ENCODE measurements around the gene IGDCC3.

The IGDCC3 gene

DNA sequence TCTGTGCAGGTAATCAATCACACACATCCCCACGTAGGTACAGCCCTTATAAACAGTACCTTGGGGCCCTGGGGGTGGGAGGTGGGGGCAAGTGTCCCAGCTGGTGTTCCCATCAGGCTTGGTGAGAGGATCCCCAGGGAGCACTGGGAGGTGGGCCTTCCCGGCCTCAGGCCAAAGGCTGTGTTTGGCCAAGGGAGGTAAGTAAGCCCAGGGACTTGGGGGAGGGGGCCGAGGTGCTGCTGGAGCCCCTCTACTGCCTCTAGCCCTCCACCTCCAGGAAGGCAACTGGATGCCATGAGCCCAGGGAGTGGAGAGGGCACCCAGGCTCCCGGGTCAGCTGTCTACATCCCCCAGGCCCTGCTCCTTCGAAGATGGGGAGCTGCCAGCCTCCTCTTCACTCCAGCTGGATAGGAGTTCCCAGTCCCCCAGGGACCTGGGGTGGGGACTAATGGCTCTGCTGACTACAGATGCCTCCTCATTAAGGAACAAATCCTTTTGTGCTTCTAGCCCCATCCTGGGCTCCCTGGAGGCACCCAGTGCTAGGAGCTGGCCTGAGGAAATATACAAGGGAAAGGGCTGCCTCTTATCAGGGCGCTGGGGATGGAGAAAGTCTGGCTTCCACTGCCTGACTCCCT, 40.2 kb downstream of the IGDCC3 start:
- Mint-ChIP-seq H3K4me1 (ENCODE audit: low read depth) (no peaks in the 10 kb centered on the region), H3K9me3 (no peaks in the 10 kb centered on the region), H3K27me3 (peaks cover 6% of the 10 kb centered on the region)

DNA sequence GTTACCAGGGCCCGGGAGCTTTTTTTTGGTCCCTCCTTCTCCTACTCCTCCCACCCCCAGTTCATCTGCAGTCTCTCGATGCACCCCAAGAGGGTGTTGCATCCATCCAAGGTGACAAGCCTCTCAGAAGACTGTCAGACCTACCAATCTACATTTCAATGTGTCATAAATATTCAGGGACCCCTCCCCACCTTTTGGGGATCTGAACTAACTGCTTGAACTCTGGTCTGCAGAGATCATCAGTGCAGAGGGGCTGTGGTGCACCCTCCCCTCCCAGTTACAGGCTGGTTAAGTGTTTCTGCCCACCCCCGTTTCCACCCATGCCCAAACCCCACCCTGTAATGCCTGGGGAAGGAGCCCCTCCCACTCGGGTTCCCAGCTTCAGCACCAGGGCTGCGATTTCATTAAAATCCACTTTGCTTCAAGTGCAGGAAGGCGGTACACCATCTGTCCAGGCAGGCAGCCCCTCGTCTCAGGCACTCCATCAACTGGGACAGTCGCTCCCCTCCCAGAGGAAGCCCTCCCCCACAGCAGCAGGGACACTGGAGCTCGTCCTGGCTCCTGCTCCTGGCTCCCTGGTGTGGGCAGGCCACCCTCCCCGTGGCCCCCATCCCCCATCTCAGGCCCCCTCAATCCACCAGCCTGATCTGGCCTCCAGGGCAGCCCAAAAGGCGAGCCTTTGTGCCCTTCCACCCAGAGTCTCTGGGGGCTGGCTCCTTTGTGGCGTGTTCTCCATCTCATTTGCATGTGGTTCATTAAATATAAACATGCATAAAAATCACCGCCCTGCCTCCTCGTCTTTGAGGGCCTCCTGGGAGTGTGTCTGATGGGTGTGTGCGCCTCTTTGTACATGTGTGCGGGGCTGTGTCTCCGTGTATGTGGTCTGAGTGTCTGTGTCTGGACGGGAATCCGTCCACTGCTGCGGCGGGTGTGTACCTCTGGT, 41.0 kb downstream of the IGDCC3 start:
- Mint-ChIP-seq H3K4me1 (ENCODE audit: low read depth) (no peaks in the 10 kb centered on the region), H3K4me3 (no peak overlapping the region), H3K27ac (no peak overlapping the region), H3K27me3 (peaks cover 6% of the 10 kb centered on the region), H3K36me3 (ENCODE audit: low read depth) (no peaks in the 10 kb centered on the region), H3K9me3 (no peaks in the 10 kb centered on the region)

More for the DNA sequence above, 40.2 kb downstream of the IGDCC3 start:
- Mint-ChIP-seq H3K4me3 (no peak overlapping the region), H3K27ac (no peak overlapping the region), H3K36me3 (ENCODE audit: low read depth) (no peaks in the 10 kb centered on the region)

DNA sequence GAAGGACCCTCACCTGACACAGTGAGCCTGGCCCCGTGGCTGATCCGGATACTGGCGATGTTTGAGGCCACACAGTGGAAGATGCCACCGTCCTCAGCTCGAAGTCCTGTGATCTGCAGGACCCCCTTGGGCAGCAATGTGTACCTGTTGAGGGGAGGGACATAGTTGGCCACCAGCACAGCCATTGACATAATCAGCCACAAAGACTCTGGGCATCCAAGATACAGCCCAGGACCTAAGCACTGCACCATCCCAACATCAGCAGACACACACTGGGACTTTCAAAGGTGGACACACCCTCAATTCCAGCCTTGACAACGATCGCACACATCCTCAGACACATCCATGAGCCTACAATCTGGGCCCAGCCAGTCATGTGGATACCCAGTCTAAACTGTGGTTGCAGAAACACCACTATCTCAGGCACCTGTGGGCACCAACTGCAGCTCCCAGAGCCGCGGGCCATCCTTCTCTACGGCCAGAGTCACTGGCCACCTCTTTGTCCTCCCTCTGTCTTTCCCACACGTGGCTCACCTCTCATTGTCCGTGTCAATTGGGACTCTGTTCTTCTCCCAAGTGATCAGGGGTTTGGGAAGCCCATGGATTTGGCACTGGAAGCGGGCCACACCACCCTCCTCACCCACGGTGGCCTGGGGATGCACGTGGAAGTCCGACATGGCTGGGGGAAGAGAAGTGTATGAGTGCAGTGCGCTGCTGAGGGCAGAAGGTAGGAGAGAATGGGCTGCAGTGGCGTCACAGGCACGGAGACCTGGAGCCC, 42.3 kb downstream of the IGDCC3 start:
- H3K27me3 Mint-ChIP-seq: peaks cover 6% of the 10 kb centered on the region
- H3K36me3 Mint-ChIP-seq (ENCODE audit: low read depth): no peaks in the 10 kb centered on the region
- H3K4me1 Mint-ChIP-seq (ENCODE audit: low read depth): no peaks in the 10 kb centered on the region

DNA sequence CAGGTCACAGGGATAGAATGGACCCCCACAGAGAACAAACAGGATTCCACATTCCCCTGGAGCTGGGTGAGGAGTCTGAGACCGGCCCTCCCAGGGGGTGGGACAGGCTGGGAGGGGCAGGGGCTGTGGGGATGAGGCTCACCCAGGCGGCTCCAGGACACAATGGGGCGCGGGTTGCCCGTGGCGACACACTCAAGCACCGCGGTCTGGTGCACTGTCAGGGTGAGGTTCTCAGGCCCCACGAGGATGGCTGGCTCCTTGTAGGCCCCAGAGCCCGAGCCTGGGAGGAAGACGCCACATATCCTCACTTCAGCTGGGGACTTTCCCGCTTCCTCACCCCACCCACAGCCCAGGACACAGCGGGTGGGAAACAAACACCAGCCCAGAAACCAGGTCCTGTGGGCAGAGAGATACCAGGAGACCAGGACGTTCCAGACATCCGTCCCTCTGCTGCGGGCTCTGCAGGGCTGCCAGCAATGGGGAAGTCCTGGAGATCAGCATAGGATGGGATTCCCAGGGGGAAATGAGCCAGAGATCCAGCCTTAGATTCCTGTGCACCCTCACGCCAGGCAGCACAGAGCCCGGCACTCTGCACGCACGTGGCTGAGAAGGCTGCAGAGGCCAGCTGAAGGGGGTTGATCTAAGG, 43.1 kb downstream of the IGDCC3 start:
- H3K9me3 Mint-ChIP-seq: no peaks in the 10 kb centered on the region
- no peak overlapping the region for H3K27ac Mint-ChIP-seq
- H3K27me3 Mint-ChIP-seq: peaks cover 2% of the 10 kb centered on the region
- H3K4me1 Mint-ChIP-seq (ENCODE audit: low read depth): no peaks in the 10 kb centered on the region
- H3K36me3 Mint-ChIP-seq (ENCODE audit: low read depth): no peaks in the 10 kb centered on the region
- H3K4me3 Mint-ChIP-seq: no peak overlapping the region

More for the DNA sequence above, 42.3 kb downstream of the IGDCC3 start:
- Mint-ChIP-seq H3K4me3 (no peak overlapping the region), H3K27ac (no peak overlapping the region), H3K9me3 (no peaks in the 10 kb centered on the region)

DNA sequence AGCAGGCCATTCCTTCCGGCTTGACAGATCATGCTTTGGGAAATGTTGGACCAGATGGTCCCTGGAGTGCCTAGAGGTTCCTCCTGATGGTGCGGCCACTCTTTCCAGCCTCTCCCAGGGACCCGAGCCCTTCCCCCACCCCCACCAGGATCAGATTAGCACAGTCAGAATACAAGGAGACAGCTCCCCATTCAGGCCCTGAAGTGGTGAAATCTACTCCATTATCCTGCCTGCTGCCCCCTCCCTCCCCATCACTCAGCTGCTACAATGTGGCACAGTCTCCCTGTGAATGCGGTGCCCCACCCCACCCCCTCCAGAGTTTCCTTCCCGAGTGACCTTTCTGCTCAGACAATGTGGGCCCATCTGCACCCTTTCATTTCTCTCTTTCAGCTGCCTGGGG, 43.9 kb downstream of the IGDCC3 start:
- H3K27me3 Mint-ChIP-seq: no peaks in the 10 kb centered on the region
- no peaks in the 10 kb centered on the region for H3K9me3 Mint-ChIP-seq
- H3K27ac Mint-ChIP-seq: no peak overlapping the region
- H3K4me1 Mint-ChIP-seq (ENCODE audit: low read depth): no peaks in the 10 kb centered on the region
- no peak overlapping the region for H3K4me3 Mint-ChIP-seq
- no peaks in the 10 kb centered on the region for H3K36me3 Mint-ChIP-seq (ENCODE audit: low read depth)

DNA sequence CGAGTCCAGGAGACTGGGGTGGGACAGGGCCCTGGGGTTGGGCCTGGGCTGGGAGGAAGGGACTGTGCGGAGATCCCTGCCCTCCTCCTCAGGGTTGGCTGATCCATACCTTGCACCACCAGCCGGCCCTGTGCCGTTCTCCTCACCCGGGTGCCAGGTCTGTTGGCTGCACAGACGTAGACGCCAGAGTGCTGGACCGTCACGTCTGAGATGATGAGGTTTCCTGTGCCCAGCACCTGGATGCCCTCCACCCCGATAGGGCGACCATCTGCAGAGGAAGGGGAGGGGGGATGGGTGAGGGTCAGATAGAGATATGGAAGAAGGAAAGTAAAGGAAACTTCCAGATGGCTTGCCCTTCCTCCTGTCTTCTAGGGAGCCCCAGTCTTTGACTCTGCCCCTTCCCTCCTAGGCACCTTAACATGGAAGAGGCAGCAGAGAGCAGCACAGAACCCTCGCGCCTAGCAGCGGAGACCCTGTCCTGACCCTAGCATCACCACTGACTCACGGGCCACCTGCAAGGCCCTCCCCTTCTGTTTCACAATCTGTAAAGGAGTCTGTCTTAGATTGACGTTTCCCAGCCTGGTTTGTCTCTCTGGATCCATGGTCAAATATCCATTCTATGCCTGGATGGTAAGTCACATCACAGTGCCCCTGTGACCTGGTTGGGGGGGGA, 44.5 kb downstream of the IGDCC3 start:
- no peak overlapping the region for H3K27ac Mint-ChIP-seq
- no peaks in the 10 kb centered on the region for H3K36me3 Mint-ChIP-seq (ENCODE audit: low read depth)
- no peaks in the 10 kb centered on the region for H3K27me3 Mint-ChIP-seq
- H3K9me3 Mint-ChIP-seq: no peaks in the 10 kb centered on the region
- no peak overlapping the region for H3K4me3 Mint-ChIP-seq
- no peaks in the 10 kb centered on the region for H3K4me1 Mint-ChIP-seq (ENCODE audit: low read depth)

DNA sequence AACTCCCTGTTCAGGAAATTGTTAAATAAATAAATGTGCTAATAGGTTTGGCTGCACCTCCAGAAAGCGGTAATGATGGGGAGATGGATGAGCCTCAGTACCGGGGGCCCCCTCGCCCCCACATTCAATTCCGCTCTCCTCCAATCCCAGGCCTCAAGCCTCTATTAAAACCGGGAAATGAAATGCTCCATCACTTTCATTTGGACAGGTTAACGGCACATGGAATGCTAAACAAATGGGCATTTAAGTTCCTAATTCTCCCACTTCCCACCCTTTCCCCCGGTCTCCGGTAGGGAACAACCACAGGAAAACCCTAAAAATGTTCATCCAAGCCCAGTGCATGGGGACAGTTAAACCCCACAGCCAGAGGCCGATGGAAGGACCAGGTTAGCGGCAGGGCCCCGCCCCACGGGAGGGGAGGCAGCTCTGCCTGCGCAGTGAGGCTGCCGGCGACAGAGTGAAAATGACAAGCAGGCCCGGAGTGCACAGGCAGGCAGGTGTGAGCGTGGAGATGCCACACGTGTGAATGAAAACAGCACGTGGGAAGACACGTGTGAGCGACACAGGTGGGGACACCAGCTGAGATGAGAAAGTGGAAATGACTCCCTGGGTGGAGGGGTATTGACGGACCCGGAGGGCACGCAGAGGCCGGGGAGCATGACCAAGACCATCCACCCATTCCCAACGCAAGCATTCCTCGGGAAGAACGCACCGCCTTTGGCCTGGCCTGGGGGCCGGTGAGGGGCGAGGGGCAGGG, 45.2 kb downstream of the IGDCC3 start:
- Mint-ChIP-seq H3K9me3 (no peaks in the 10 kb centered on the region), H3K4me3 (no peak overlapping the region), H3K27ac (no peak overlapping the region), H3K27me3 (no peaks in the 10 kb centered on the region), H3K36me3 (ENCODE audit: low read depth) (no peaks in the 10 kb centered on the region), H3K4me1 (ENCODE audit: low read depth) (no peaks in the 10 kb centered on the region)

DNA sequence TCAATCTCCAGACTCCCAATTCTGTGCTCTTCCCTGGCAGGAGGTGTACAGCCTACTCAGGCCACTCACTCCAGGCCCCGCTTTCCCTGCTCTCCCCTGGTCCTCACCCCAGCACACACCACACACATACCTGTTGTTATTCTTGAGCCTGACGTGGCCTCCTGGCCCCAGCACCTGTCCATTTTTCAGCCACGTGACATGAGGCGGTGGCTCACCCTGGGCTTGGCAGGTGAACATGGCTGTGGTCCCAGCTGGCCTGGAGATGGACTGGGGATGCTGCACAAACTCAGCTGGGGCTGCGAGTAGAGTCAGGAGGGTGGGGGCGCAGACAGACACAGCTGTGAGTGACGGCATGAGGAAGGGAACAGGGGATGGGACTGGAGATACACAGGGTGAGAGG, 46.0 kb downstream of the IGDCC3 start:
- Mint-ChIP-seq H3K27me3 (no peaks in the 10 kb centered on the region), H3K27ac (no peak overlapping the region), H3K4me1 (ENCODE audit: low read depth) (no peaks in the 10 kb centered on the region), H3K4me3 (no peak overlapping the region), H3K9me3 (no peaks in the 10 kb centered on the region), H3K36me3 (ENCODE audit: low read depth) (no peaks in the 10 kb centered on the region)

DNA sequence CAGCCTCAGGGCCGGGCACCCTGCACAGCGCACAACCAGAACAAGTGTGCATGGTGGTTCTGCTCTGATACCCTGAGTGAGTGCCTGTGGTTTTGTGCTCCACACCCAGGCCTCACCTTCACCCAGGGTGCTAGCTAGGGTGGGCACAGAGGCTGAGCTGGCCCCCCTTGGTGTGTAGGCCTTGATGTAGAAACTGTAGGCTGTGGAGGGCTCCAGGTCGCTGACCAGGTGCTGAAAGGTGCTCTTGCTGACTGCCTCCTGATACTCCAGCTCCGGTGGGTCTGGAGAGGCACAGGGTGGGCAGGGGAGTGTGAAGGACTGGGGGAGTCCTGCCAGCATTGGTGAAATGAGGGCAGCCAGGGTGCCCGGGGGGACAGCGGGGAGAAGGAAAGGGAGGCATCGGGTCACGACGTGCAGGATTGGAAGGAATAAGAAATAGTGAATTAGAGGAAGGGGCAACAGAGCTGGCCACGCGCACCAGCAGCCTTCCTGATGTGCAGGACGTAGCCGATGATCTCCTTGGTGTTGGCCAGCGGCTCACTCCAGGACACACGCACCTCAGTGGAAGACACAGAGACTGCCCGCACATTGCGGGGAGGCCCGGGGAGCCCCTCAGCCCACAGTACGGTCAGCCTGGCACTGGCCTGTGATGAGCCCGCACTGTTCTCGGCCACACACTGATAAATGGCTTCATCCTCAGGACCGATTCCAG, 46.7 kb downstream of the IGDCC3 start:
- no peak overlapping the region for H3K27ac Mint-ChIP-seq

DNA sequence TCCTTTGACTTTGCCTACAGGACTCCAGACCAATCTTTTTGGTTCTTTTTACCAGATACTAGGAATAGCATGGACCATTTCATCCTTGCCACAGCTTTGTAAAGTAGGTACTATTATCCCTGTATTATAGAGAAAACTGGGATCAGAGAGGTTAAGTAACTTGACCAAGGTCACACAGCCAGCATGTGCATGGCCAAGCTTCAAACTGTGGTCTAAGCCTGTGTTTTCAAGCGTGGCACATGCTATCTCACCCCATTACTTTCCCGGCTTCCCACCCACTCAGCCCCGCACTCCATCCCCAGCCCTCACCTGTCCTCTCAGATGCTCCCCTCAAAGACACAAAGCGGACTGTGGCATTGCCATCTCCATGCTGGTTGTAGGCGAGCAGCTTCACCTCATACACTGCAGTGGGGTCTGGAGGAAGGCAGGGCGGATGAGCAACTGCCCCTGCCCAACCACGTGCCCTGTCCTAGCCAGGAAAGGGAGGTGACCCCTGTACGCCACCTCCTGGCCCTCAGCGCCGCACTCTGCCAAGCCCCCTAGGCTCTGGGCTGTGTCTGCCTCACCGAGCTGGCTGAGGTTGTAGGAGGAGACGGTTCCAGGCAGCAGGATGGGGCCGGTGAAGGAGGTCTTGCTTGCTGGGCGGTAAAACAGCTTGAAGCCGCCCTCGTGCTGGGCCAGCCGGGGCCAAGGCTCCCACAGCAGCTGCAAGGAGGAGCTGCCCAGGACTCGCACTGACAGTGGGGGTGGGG, 47.6 kb downstream of the IGDCC3 start:
- no peak overlapping the region for H3K27ac Mint-ChIP-seq
- H3K27me3 Mint-ChIP-seq: no peaks in the 10 kb centered on the region
- H3K9me3 Mint-ChIP-seq: no peaks in the 10 kb centered on the region
- no peak overlapping the region for H3K4me3 Mint-ChIP-seq
- H3K4me1 Mint-ChIP-seq (ENCODE audit: low read depth): no peaks in the 10 kb centered on the region
- H3K36me3 Mint-ChIP-seq (ENCODE audit: low read depth): no peaks in the 10 kb centered on the region

More for the DNA sequence above, 46.7 kb downstream of the IGDCC3 start:
- no peaks in the 10 kb centered on the region for H3K36me3 Mint-ChIP-seq (ENCODE audit: low read depth)
- no peaks in the 10 kb centered on the region for H3K4me1 Mint-ChIP-seq (ENCODE audit: low read depth)
- H3K4me3 Mint-ChIP-seq: no peak overlapping the region
- no peaks in the 10 kb centered on the region for H3K9me3 Mint-ChIP-seq
- no peaks in the 10 kb centered on the region for H3K27me3 Mint-ChIP-seq

DNA sequence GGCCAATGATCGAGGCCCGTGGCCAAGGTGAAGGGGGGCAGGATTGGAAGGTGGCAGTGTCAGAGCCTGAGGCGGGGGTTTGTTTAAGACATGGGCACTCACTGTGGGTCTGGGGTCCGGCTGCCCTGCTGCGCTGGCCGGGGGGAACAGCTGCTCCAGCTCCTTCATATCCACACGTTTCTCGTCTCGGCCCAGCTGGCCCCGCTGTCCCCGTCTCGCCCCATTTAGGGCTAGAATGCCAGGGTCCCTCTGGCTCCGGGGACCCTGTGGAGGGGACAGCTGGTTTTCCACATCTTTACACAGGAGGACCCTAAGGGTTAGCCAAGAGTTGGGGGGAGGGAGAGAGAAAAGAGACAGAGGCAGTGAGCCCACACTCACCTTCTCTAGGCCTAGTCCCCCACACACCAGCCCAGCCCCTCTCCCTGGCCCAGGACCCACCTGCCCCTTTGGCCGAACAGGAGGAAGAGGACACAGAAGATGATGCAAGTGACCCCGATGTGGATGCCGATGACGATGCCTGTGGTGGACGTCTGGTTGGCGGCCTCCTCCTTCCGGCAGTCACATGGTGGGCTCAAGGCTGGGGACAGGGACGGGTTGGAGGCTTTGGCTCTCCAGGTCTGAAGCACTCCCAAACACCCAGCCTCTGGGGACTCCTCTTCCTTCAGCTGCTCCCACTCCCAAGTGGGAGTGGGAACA, 48.4 kb downstream of the IGDCC3 start:
- H3K4me1 Mint-ChIP-seq (ENCODE audit: low read depth): no peaks in the 10 kb centered on the region
- H3K27ac Mint-ChIP-seq: no peak overlapping the region
- no peaks in the 10 kb centered on the region for H3K27me3 Mint-ChIP-seq
- H3K9me3 Mint-ChIP-seq: no peaks in the 10 kb centered on the region
- no peaks in the 10 kb centered on the region for H3K36me3 Mint-ChIP-seq (ENCODE audit: low read depth)
- no peak overlapping the region for H3K4me3 Mint-ChIP-seq

DNA sequence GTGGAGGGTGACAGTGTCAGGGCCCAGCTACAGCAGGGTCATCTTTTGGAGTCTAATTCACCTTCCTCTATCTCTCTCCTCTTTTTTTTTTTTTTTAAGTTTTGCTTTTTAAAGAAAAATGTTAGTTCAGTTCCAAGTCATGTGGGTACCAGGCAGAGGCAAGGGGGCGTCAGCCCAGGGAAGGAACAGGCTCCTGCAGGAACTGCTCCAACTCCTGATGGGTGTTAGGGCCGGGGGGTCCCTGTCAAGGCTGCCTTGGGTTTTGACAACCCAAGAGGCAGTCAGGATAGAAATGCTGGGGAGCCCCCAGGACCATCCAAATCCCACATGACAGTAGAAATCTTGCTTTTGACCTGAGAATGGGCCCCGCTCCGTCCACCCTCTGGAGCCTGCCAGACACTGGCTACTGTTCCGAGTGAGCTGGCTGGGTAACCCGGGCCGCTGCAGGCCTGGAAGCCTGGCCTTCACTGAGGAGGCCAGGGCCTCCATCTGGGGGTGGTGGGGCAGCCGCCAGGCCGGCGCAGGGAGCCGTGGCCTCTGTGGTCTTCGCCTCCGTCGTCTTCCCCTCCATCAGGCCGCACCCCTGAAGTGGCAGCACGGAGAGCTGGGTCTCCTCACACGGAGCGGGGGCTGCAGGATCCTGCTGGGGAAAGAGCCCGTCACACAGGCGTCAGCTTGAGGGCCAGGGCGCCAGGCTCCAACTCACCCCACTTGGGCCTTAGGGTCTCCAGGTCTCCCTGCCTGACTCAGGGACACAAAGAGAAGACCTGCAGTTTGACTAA, 49.1 kb downstream of the IGDCC3 start:
- H3K27me3 Mint-ChIP-seq: no peaks in the 10 kb centered on the region
- H3K27ac Mint-ChIP-seq: no peak overlapping the region
- no peak overlapping the region for H3K4me3 Mint-ChIP-seq

More for the DNA sequence above, 49.1 kb downstream of the IGDCC3 start:
- Mint-ChIP-seq H3K36me3 (ENCODE audit: low read depth) (no peaks in the 10 kb centered on the region), H3K9me3 (no peaks in the 10 kb centered on the region), H3K4me1 (ENCODE audit: low read depth) (no peaks in the 10 kb centered on the region)

Data from stimulated activated naive CD8-positive, alpha-beta T cell treated with anti-CD3 and anti-CD28 coated beads, Interleukin-15, Interleukin-2, amounts not matched to agents 100 ng/mL and 50 ng/mL, for 24 hours (primary cell).